Activated T-cell treated with anti-CD3 and anti-CD28 coated beads, Interleukin-2, amount 50 U/mL, for 72 hours (primary cell): ENCODE results near the gene RNASEH1. TPM values are rescaled to one million over a fixed set of nuclear protein-coding genes. Genes with fewer than 3 reads are reported as not detected.
A peak's percentile ranks its signal among the peaks of the same experiment; 100 is the strongest.

Experiments used
- ATAC-seq, 2 donors: fragments of 150-1000 bp; cut with Tn5 transposase; replicated peaks in 1 of 2; 2 replicates each; pipeline ENCODE4 v1.10.0; 2021; ENCODE audit warnings: moderate library complexity in 2 of 2, mild to moderate bottlenecking in 1 of 2
- DNase-seq, 2 donors: peaks; one replicate each; pipeline ENCODE4 v3.0.0; 2021 to 2022; ENCODE audit warnings: mixed read lengths in 1 of 2
- H3K27ac Mint-ChIP-seq: one replicate; pipeline ENCODE4 v1.8.0; 2022; ENCODE audit warnings: mild to moderate bottlenecking, moderate library complexity, mixed read lengths
- H3K27me3 Mint-ChIP-seq: one replicate; pipeline ENCODE4 v1.8.0; 2022; ENCODE audit warnings: low read depth, mixed read lengths
- H3K36me3 Mint-ChIP-seq, 2 donors: one replicate each; pipeline ENCODE4 v1.8.0; 2022; ENCODE audit warnings: mixed read lengths in 2 of 2, mild to moderate bottlenecking in 1 of 2; ENCODE audit not compliant: insufficient read depth in 2 of 2
- H3K4me1 Mint-ChIP-seq: one replicate; pipeline ENCODE4 v1.8.0; 2022; ENCODE audit warnings: low read depth, mixed read lengths
- H3K4me3 Mint-ChIP-seq, 2 donors: one replicate each; pipeline ENCODE4 v1.8.0; 2022; ENCODE audit warnings: mild to moderate bottlenecking in 2 of 2, mixed read lengths in 2 of 2, moderate library complexity in 2 of 2
- H3K9me3 Mint-ChIP-seq, 2 donors: one replicate each; pipeline ENCODE4 v1.8.0; 2022; ENCODE audit warnings: mixed read lengths in 2 of 2
- total RNA-seq, 2 donors: library from RNA; stranded (reverse); gene quantifications; one replicate each; pipeline ENCODE4 v1.2.3, GENCODE V29; 2022

RNASEH1 gene
- total RNA-seq, 2 donors from 2014 or later: 23.4 to 24.1 TPM

DNA sequence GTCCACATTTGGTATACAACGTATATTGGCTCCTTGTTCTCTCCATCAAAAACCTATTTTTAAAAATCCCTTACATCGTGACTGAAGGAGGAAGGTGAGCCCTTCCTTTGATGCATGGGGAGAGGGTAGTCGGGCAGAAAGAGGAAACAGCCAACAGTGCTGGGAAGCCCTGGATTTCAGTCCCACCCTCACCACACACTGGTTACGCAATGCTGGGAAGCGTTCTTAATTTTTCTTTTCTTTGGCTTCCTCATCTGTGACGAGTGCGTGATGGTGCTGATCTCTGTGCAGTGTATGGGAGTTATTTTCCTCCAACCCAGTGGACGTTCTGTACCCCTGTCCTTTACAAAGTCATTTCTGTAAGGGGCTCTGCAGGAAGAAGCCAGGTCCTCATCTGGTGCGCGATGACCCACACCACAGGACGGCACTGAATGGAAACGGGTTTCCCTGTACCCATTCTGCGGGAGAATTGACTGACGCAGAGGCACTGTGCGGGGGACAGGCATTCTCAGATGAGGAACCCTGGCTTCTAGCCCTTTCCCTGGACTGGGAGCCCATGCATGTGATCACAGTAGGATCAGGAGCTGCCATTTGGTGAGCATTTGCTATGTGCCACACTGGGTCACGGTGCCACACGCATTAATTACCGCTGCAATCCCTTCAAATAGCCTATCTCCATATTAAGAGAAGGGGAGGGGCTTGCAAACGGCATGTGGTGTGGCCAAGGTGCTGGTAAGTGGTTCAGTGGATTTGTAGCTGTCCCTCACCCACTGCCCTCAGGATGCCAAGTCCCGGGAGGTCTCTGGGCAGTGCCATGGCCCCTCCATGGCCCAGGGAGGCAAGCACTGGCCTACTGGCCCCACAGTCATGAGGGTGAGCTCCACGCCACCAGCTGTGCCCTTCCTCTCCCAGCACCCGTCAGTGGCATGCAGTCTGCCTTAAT lies 41.0 kb upstream of the RNASEH1 start:
- no peak overlapping the region for H3K27ac Mint-ChIP-seq
- peaks cover 35% of the 10 kb centered on the region for H3K4me1 Mint-ChIP-seq

DNA sequence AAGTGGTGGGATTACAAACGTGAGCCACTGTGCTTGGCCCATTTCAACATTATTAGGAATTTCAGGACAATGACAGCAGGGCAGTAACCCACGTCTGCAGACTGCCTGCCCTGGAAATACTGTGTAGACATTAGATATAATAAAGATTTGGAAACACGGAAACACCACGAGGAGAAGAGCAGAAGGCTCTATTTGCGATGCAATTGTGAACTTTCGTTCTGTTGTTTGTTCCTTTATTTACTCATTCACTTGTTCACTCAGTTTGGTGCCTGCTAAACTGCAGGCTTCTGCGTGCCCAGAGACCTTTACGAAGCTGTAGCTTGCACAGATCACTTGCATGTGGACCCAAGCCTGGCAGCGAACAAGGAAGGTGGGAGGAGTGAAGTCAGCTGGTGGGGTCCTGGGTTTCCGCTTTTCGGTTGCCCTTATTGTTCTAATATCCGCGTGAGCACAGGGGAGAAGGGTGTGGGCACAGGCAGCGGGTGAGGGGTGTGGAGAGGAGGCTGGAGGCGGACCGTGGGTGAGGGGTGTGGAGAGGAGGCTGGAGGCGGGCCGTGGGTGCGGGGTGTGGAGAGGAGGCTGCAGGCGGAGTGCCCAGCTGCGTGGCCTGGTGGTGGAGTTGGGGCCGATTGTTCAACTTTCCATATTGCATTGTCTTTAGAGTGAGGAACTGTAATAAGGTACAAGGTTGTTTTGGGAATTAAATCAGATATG lies 40.2 kb upstream of the RNASEH1 start:
- ATAC-seq (no peak), DNase-seq (no peak)
- Mint-ChIP-seq H3K4me3 (no peak overlapping the region), H3K27me3 (peaks cover 18% of the 10 kb centered on the region), H3K27ac (no peak overlapping the region), H3K9me3 (no peaks in the 10 kb centered on the region), H3K4me1 (peaks cover 35% of the 10 kb centered on the region), H3K36me3 (no peaks in the 10 kb centered on the region)

More for the DNA sequence above, 41.0 kb upstream of the RNASEH1 start:
- no peaks in the 10 kb centered on the region for H3K9me3 Mint-ChIP-seq
- DNase-seq: no peak
- no peaks in the 10 kb centered on the region for H3K36me3 Mint-ChIP-seq
- H3K4me3 Mint-ChIP-seq: no peak overlapping the region
- H3K27me3 Mint-ChIP-seq: peaks cover 18% of the 10 kb centered on the region
- ATAC-seq: no peak

DNA sequence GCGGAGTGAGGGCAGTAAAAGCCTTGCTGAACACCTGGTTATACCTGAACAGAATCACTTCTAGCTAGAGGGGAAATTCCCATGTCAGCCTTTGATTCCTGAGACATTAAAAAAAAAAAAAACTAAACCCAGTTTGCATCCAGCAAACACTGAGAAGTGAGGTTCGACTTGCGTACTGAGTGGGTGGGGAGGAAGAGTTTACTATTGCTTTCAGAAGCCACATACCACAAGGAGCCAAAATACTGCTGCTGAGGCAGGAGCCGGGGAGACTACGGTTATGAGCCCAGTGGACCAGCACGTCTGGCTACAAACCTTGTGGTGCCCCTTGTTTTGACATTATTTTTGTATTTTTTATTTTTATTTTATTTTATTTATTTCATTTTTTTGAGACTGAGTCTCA lies 39.4 kb upstream of the RNASEH1 start:
- Mint-ChIP-seq H3K27me3 (peaks cover 18% of the 10 kb centered on the region), H3K27ac (no peak overlapping the region)
- ATAC-seq: peak; percentile 74

GRCh38 chr2:3596901-3597417 lies 38.8 kb upstream of the RNASEH1 start:
- Mint-ChIP-seq H3K4me1 (peaks cover 35% of the 10 kb centered on the region), H3K27me3 (peaks cover 18% of the 10 kb centered on the region), H3K4me3 (peak overlapping the region in 1 of 2 donors; percentile 54), H3K9me3 (no peaks in the 10 kb centered on the region), H3K27ac (no peak overlapping the region), H3K36me3 (peaks cover 1 to 3% of the 10 kb centered on the region in 2 donors)
- ATAC-seq (no peak), DNase-seq (no peak)

More for the DNA sequence above, 39.4 kb upstream of the RNASEH1 start:
- H3K36me3 Mint-ChIP-seq: peaks cover 1 to 2% of the 10 kb centered on the region in 2 donors
- peak overlapping the region; percentile 16 to 54 for H3K4me3 Mint-ChIP-seq
- H3K9me3 Mint-ChIP-seq: no peaks in the 10 kb centered on the region
- peak; percentile 20 to 46 for DNase-seq
- peaks cover 35% of the 10 kb centered on the region for H3K4me1 Mint-ChIP-seq

DNA sequence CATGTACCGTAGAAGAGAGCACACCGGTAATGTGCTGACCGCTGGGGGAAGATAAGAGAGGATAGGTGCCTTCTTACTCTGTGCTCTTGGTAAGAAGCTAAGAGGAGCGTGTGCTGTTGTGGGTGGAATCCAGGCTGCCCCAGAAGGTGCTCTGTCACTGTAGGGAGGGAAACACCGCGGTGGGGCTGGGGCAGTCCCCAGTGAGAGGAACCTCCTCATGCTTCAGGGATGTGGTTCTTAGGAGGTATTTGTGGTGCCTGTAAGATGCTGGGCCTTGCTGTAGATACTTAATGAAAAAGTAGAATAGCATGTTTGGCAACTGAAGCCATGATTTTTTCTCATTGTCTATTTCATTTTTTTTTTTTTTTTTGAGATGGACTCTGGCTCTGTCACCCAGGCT lies 37.9 kb upstream of the RNASEH1 start:
- Mint-ChIP-seq H3K4me3 (no peak overlapping the region), H3K4me1 (peaks cover 35% of the 10 kb centered on the region), H3K27me3 (peaks cover 18% of the 10 kb centered on the region), H3K9me3 (no peaks in the 10 kb centered on the region), H3K27ac (no peak overlapping the region), H3K36me3 (peaks cover 1 to 3% of the 10 kb centered on the region in 2 donors)
- ATAC-seq (peak; percentile 95 to 96), DNase-seq (peak; percentile 67 to 75)

GRCh38 chr2:3595404-3595803 lies 37.3 kb upstream of the RNASEH1 start:
- peaks cover 18% of the 10 kb centered on the region for H3K27me3 Mint-ChIP-seq
- H3K4me1 Mint-ChIP-seq: peaks cover 35% of the 10 kb centered on the region
- DNase-seq: no peak
- H3K9me3 Mint-ChIP-seq: no peaks in the 10 kb centered on the region
- peak overlapping the region in 1 of 2 donors; percentile 15 for H3K4me3 Mint-ChIP-seq
- H3K36me3 Mint-ChIP-seq: peaks cover 1 to 3% of the 10 kb centered on the region in 2 donors
- no peak overlapping the region for H3K27ac Mint-ChIP-seq
- ATAC-seq: no peak

DNA sequence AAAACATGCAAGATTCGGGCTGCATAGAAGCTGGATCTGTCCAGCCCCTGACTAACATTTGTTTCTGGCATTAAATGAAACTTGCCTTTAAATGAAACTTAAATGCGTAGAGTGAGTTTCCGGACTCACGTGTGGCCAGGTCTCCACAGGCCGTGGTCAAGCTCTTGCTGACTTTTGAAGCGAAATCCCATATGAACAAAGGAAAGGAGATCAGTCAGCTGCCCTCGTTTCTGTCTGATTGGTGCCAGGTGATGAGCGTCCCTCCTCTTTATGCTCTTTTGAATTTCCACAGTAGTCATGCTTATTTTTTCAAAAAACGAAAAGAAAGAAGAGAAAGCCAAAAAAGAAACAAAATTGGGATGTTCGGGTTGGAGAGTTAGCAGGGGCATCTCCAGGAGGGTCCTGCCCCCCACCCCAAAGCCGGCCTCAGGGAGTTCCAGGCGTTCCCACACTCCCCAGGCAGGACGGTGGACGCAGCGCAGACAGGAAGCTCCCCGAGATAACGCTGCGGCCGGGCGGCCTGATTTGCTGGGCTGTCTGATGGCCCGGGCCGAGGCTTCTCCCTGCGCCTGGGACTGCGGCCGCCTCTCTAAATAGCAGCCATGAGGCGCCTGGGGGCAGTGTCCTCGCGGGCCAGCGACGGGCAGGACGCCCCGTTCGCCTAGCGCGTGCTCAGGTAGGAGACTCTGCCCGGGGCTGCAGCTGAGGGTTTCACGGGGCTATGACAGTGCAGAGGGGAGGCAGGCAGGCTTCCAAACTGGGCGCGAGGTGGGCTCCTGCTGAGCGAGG lies 36.6 kb upstream of the RNASEH1 start, which contains the start of gene COLEC11:
TSS of gene COLEC11 (plus strand) at position 620 of the 789 bp plus-strand sequence. CDS start 9,229 bp downstream, outside the sequence.
- H3K9me3 Mint-ChIP-seq: no peaks in the 10 kb centered on the region
- H3K27ac Mint-ChIP-seq: no peak within 1 kb of the TSS
- H3K36me3 Mint-ChIP-seq: peaks cover 1 to 4% of the 10 kb centered on the region in 2 donors
- H3K4me3 Mint-ChIP-seq: peak within 1 kb of the TSS in 1 of 2 donors; percentile 15
- ATAC-seq (no peak), DNase-seq (no peak)
- H3K4me1 Mint-ChIP-seq: peaks cover 35% of the 10 kb centered on the region
- H3K27me3 Mint-ChIP-seq: peaks cover 18% of the 10 kb centered on the region

GRCh38 chr2:3589086-3589485 lies 31.0 kb upstream of the RNASEH1 start:
- no peaks in the 10 kb centered on the region for H3K4me1 Mint-ChIP-seq
- no peak overlapping the region for H3K4me3 Mint-ChIP-seq
- peaks cover 1 to 4% of the 10 kb centered on the region in 2 donors for H3K36me3 Mint-ChIP-seq
- DNase-seq (no peak), ATAC-seq (no peak)
- no peaks in the 10 kb centered on the region for H3K27me3 Mint-ChIP-seq
- H3K9me3 Mint-ChIP-seq: no peaks in the 10 kb centered on the region
- H3K27ac Mint-ChIP-seq: no peak overlapping the region

DNA sequence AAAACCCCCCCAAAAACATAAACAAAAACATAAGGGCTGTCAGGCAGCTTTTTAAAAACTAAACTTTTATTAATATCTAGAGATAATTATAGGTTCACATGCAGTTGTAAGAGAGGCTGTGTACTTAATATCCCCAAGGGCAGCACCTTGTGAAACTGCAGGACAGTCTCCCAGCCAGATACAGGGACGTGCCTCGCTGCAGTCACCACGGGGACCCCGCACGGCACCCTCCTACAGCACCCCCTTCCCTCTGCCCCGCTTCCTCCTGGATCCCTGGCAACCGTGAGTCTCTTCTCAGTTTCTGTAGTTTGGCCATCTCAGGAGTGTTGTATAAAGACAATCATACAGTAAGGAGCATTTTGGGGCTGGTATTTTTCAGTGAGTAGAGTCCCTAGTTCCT lies 30.0 kb upstream of the RNASEH1 start:
- Mint-ChIP-seq H3K9me3 (no peaks in the 10 kb centered on the region), H3K4me3 (no peak overlapping the region), H3K27ac (no peak overlapping the region), H3K4me1 (no peaks in the 10 kb centered on the region), H3K36me3 (peaks cover 1 to 4% of the 10 kb centered on the region in 2 donors), H3K27me3 (no peaks in the 10 kb centered on the region)
- ATAC-seq (no peak), DNase-seq (no peak)

DNA sequence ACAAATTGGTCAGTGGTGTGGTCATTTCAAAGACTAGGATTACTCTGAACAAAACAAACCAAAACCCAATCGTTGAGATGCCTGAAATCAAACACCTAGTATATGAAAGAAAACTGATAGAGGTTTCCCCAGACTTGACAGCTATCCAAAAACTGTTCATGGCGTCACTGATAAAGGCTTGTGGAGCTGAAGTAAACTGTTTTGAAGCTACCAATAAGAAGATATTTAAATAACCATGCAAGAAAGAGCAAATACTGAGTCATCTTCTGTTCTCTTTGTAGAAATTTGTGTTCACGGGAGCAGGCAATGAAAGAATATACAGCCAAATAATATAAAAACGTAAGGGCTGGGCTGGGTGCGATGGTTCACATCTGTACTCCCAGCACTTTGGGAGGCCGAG lies 29.3 kb upstream of the RNASEH1 start:
- ATAC-seq (no peak), DNase-seq (no peak)
- H3K9me3 Mint-ChIP-seq: no peaks in the 10 kb centered on the region
- H3K4me3 Mint-ChIP-seq: no peak overlapping the region
- H3K36me3 Mint-ChIP-seq: peaks cover 0 to 2% of the 10 kb centered on the region in 2 donors
- H3K27ac Mint-ChIP-seq: no peak overlapping the region
- no peaks in the 10 kb centered on the region for H3K4me1 Mint-ChIP-seq
- H3K27me3 Mint-ChIP-seq: no peaks in the 10 kb centered on the region

DNA sequence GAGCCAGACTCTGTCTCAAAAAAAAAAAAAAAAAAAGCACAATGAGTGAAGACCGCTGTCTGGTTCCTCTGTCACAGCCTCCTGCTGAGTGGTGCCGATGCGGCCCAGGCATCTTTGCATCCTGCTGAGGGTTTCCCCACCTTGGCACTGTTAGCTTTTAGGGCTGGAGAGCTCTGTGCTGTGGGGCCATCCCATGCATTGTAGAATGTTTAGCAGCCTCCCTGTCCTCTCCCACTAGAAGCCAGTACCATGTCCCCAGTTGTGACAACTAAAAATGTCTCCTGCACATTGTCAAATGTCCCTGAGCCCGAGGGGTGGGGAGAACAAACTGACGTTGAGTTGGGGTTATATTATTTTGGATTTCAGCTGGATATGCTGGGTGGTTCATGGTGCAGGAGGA lies 28.9 kb upstream of the RNASEH1 start:
- H3K4me1 Mint-ChIP-seq: no peaks in the 10 kb centered on the region
- DNase-seq (no peak), ATAC-seq (no peak)
- peaks cover 0 to 1% of the 10 kb centered on the region in 2 donors for H3K36me3 Mint-ChIP-seq
- H3K27ac Mint-ChIP-seq: no peak overlapping the region
- H3K27me3 Mint-ChIP-seq: no peaks in the 10 kb centered on the region
- H3K4me3 Mint-ChIP-seq: no peak overlapping the region
- no peaks in the 10 kb centered on the region for H3K9me3 Mint-ChIP-seq

- H3K36me3 Mint-ChIP-seq: peaks cover 2 to 3% of the 10 kb centered on the region in 2 donors
- no peak overlapping the region for H3K4me3 Mint-ChIP-seq
- no peak overlapping the region for H3K27ac Mint-ChIP-seq
- peaks cover 4% of the 10 kb centered on the region for H3K4me1 Mint-ChIP-seq
- ATAC-seq (no peak), DNase-seq (no peak)
- no peaks in the 10 kb centered on the region for H3K9me3 Mint-ChIP-seq
- H3K27me3 Mint-ChIP-seq: no peaks in the 10 kb centered on the region
Observed at GRCh38 chr2:3586220-3586619, 28.1 kb upstream of the RNASEH1 start.
